Muscle layer of colon (tissue), 2 donors: ENCODE data around the gene SAMD5.

Source experiments
- H3K27ac ChIP-seq: one replicate; pipeline ENCODE4 v1.7.0; 2013; ENCODE audit warnings: low read depth, mild to moderate bottlenecking, low read length, moderate library complexity
- H3K27me3 ChIP-seq, 2 donors: one replicate each; pipeline ENCODE4 v1.7.0; 2013; ENCODE audit warnings: low read length in 2 of 2, mild to moderate bottlenecking in 2 of 2; ENCODE audit not compliant: insufficient read depth in 2 of 2, control insufficient read depth in 1 of 2
- H3K36me3 ChIP-seq: one replicate; pipeline ENCODE4 v1.7.0; 2013; ENCODE audit warnings: mild to moderate bottlenecking, low read length; ENCODE audit not compliant: insufficient read depth
- H3K4me1 ChIP-seq: one replicate; pipeline ENCODE4 v1.7.0; 2013; ENCODE audit warnings: mild to moderate bottlenecking, low read length; ENCODE audit not compliant: insufficient read depth
- H3K4me3 ChIP-seq, 2 donors: one replicate each; pipeline ENCODE4 v1.7.0; 2013; ENCODE audit warnings: low read length in 2 of 2, low read depth in 1 of 2, mild to moderate bottlenecking in 1 of 2, moderate library complexity in 1 of 2
- H3K9ac ChIP-seq: one replicate; pipeline ENCODE4 v1.7.0; 2013; ENCODE audit warnings: low read length
- H3K9me3 ChIP-seq: one replicate; pipeline ENCODE4 v1.7.0; 2013; ENCODE audit warnings: mild to moderate bottlenecking, low read length
- donor health status: abdominal sarcoma.
- donor health status: Adenocarcinoma of cecum.

The SAMD5 gene

DNA sequence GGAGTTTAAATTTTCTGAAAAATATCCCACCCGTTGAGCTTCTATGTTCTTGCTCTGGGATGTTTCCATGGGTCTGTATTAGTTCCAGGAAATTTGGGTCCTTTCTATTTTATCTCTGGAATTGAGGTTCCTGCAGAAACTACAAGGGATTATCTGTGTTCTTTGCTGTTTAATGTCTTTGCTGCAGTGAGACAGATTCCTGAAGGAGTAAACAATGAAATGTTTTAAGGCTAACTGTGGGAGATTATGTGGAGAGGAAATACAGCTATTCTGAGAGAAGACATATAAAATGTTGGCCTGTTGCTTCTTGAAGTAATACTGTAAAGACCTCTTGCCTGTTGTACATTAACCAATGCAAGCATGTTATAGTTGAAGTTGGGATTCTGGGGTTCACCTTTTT, 43.5 kb downstream of the SAMD5 start:
- H3K9ac ChIP-seq: no peak overlapping the region
- H3K27ac ChIP-seq: no peak overlapping the region

DNA sequence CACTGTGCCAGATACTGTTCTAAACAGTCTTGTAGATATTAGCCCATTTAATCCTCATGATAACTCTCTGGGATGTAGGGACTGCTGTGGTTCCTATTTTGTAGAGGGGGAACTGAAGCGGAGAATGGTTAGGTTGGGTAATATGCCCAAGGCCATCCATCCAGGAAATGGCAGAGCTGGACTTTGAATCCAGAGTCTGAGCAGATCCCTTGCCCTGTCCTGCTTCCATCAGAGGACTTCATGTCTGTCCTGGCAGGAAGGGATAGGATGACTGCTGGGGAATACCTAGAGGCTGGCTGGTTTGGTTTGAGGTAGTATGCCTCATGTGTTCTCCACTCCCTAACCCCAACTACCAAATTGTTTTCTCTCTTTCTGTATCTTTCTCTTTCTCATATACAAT, 44.6 kb downstream of the SAMD5 start:
- no peak overlapping the region for H3K27ac ChIP-seq
- H3K9ac ChIP-seq: no peak overlapping the region
- no peaks in the 10 kb centered on the region for H3K27me3 ChIP-seq
- no peaks in the 10 kb centered on the region for H3K36me3 ChIP-seq
- no peaks in the 10 kb centered on the region for H3K4me1 ChIP-seq
- H3K9me3 ChIP-seq: no peaks in the 10 kb centered on the region
- no peak overlapping the region for H3K4me3 ChIP-seq

More for the DNA sequence above, 43.5 kb downstream of the SAMD5 start:
- Histone ChIP-seq H3K36me3 (no peaks in the 10 kb centered on the region), H3K4me1 (no peaks in the 10 kb centered on the region), H3K27me3 (no peaks in the 10 kb centered on the region), H3K4me3 (no peak overlapping the region), H3K9me3 (no peaks in the 10 kb centered on the region)

DNA sequence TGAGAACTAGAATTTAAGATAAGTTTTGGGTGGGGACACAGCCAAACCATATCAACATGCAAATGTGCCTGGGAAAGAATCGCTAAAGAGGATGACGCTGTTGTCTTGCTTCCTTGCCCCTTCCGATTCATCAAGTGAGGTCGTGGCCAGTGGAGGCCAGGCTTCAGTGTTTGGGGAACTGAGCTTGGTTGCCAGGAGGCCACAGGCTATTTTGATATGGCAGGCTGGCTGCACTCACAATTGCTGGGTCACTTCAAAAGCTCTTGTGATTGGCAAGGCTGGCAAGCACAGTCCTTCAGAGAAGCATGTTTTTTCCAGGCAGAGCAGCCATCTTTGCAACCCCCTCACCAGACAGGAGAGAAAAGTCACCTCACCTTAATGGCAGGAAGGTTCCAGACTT, 45.8 kb downstream of the SAMD5 start:
- Histone ChIP-seq H3K4me3 (no peak overlapping the region), H3K27me3 (no peaks in the 10 kb centered on the region), H3K27ac (no peak overlapping the region)

DNA sequence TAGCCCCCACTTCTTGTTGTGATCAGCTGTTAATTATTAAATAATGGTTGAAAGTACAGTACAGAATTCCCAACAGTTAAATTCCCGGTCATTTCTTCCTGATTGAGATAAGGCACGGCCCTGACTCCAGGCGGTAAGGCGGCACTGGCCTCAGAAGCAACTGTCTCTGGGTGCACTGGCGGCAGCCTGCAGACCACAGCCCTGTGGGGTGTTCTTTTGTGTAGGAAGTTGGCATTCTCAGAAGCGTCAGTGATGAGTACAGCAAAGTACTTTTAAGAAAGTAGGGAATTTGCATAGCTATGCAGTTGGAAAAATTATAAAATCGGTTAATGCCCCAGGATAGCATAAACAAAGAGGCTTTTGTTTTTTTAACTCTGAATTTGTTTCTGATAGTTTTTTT, 50.5 kb downstream of the SAMD5 start:
- no peak overlapping the region for H3K4me3 ChIP-seq
- H3K27me3 ChIP-seq: no peaks in the 10 kb centered on the region
- H3K27ac ChIP-seq: no peak overlapping the region
- H3K4me1 ChIP-seq: no peaks in the 10 kb centered on the region
- H3K9ac ChIP-seq: no peak overlapping the region
- H3K9me3 ChIP-seq: no peaks in the 10 kb centered on the region
- H3K36me3 ChIP-seq: no peaks in the 10 kb centered on the region

More for the DNA sequence above, 45.8 kb downstream of the SAMD5 start:
- no peaks in the 10 kb centered on the region for H3K4me1 ChIP-seq
- H3K9me3 ChIP-seq: no peaks in the 10 kb centered on the region
- no peak overlapping the region for H3K9ac ChIP-seq
- no peaks in the 10 kb centered on the region for H3K36me3 ChIP-seq

DNA sequence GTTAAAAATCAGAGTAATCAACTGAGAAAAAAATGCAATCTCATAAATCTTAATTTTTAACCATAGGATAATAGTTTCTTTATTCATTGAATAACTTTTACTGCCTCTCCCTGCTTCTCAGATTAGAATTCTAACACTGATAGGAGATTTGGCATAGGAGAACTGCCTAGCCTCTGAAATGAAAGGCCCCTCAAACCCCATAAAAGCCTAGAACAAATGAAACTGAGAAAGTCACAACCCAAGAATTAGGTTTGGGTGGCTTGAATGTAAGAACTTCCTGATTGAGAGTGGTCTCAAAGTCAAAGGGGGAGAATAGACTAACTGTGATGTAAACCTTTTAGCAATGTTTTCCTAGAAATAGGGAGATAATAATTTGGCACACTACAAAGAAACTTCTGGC, 52.2 kb downstream of the SAMD5 start:
- Histone ChIP-seq H3K4me3 (no peak overlapping the region), H3K36me3 (no peaks in the 10 kb centered on the region), H3K4me1 (no peaks in the 10 kb centered on the region), H3K9me3 (no peaks in the 10 kb centered on the region), H3K27me3 (no peaks in the 10 kb centered on the region), H3K27ac (no peak overlapping the region), H3K9ac (no peak overlapping the region)

DNA sequence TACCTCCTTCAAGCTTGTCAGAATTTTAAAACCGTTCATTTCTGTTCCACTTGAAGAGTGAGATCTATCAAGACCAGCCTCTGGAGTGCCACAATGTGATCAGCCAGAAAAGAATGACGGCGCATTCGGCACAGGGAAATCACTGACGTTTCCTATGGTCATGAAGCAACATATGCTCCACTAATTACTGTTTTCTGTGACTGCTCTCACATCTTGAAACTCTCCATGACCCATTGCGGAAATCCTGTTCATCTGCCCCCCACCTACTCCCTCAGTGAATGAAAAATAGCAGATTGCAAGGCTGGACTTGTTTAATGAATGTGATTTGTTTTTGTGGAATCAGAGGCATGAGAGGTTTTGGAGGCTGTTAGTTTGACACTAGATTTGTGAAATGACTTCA, 53.2 kb downstream of the SAMD5 start:
- Histone ChIP-seq H3K9me3 (no peaks in the 10 kb centered on the region), H3K27ac (no peak overlapping the region), H3K4me3 (no peak overlapping the region), H3K36me3 (no peaks in the 10 kb centered on the region), H3K27me3 (no peaks in the 10 kb centered on the region), H3K4me1 (no peaks in the 10 kb centered on the region), H3K9ac (no peak overlapping the region)

DNA sequence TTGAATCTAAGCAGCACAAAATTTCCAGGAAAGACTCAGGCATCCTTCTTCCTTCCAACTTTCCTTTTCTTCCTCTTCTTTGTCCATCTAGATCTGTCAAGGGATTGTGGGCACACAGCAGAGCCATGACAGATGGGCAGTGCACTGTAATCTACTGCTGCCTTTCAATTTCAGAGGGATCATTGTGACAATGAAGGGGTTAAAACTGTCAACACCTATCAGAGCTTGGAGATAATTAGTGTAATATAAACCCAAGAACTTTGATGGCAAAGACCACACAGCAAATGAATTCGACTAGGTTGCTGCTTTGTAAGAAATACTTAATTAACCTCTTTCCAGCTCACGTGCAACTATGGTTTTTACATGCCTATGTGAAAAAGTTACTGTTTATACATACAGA, 55.0 kb downstream of the SAMD5 start:
- Histone ChIP-seq H3K9me3 (no peaks in the 10 kb centered on the region), H3K27ac (no peak overlapping the region), H3K4me3 (no peak overlapping the region), H3K27me3 (no peaks in the 10 kb centered on the region), H3K9ac (no peak overlapping the region), H3K4me1 (no peaks in the 10 kb centered on the region), H3K36me3 (no peaks in the 10 kb centered on the region)

DNA sequence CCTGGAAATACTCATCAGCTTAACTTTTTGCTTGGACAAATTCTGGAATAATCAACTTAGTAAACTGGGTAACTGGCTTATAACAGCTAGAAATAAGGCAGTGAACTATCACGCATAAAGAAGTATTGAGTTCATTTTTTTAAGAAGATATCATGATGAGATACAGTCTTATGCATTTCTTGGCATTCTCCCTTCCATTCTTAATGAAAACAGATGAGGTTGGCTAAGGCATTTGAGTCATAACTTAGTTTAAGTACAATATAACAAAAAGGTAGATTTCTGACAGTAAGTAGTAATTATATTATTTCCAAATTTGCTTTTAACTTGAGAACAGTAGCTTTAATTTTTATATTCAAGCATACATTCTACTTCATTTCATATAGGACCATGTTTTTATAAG, 56.1 kb downstream of the SAMD5 start:
- no peak overlapping the region for H3K9ac ChIP-seq
- no peaks in the 10 kb centered on the region for H3K27me3 ChIP-seq
- H3K4me1 ChIP-seq: no peaks in the 10 kb centered on the region
- no peaks in the 10 kb centered on the region for H3K9me3 ChIP-seq
- H3K27ac ChIP-seq: no peak overlapping the region
- H3K4me3 ChIP-seq: no peak overlapping the region
- no peaks in the 10 kb centered on the region for H3K36me3 ChIP-seq

DNA sequence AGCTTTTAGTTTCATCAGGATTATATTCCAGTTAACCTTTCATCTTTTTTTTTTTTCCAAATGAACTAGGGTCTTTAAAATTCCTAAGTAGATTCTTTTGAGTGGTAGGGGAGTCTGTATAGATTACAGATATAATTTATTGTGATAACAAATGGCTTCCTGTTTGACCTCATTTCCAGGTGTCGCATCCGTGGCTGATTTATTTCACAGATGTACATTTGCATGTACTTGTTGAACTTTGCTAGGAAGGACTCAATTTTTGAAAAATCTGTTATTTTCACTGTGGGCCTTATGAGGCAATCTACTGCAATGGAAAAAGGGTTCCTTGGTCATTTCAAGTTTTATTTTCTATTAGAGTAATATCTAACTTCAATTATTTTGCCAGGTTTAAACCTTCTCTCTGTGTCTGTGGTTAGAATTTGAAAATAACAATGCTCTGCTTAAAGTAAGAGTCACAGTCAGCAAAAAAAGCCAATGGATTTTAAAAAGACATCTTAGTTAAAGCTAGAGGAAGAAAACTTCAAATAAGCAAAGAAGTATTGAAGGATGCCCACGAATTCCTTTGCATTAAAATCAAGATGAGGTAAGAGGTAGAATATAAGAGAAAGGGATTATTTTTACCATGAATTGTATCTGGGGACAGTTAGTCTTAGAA, 57.9 kb downstream of the SAMD5 start:
- H3K9ac ChIP-seq: no peak overlapping the region
- H3K36me3 ChIP-seq: no peaks in the 10 kb centered on the region
- H3K4me1 ChIP-seq: no peaks in the 10 kb centered on the region
- no peaks in the 10 kb centered on the region for H3K27me3 ChIP-seq
- no peaks in the 10 kb centered on the region for H3K9me3 ChIP-seq
- H3K27ac ChIP-seq: no peak overlapping the region
- no peak overlapping the region for H3K4me3 ChIP-seq

DNA sequence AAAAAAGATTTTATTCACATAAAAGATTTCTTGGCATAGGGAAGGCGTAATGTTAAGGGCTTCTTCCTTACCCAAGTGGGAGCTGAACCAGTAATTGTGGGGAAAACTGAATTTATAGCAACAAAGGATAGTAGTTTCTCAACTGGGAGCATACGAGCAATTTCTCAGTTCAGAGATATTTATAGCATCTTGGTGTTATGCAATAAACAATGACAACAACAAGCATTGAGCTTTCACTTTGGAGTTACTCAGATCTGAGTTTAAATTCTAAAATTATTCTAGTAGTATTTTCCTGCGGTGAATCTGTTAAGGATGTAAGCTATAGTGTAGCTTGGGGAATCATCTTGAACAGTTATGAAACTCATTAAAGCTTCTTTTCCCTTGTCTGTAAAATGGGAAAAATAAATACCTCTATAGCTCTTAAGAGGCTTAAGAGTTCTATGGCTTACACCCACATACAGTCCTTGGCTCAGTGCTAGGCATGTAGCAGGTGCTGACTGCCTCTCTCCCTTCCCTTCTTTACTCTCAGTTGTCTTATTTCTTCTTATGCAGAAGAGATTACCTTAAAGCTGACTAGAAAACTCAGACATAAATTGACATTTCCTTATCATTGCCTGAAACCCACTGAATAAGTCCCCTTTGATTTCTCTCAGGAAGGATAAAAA, 58.8 kb downstream of the SAMD5 start:
- H3K27ac ChIP-seq: no peak overlapping the region
- no peaks in the 10 kb centered on the region for H3K27me3 ChIP-seq
- H3K4me3 ChIP-seq: no peak overlapping the region
- H3K4me1 ChIP-seq: no peaks in the 10 kb centered on the region
- no peaks in the 10 kb centered on the region for H3K9me3 ChIP-seq
- no peak overlapping the region for H3K9ac ChIP-seq
- H3K36me3 ChIP-seq: no peaks in the 10 kb centered on the region

DNA sequence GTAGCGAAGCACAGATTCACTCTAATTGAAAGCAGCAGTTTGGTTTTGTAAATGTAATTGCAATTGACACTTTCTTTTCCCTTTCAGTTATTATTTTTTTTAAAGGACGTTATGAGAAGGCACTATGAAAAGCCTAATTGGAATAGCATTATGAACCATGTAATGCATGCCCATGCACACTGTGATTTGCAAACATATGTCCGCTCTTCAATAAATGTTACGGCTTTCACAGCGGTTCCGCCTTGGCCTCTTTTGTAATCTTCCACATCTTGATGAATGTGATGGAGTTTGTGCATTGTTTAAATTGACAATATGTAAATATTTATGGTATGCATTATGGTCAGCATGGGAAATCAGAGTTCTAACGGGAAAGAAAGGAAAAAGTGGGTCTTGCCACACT, 61.3 kb downstream of the SAMD5 start:
- no peak overlapping the region for H3K4me3 ChIP-seq
- no peak overlapping the region for H3K9ac ChIP-seq
- no peaks in the 10 kb centered on the region for H3K4me1 ChIP-seq
- H3K9me3 ChIP-seq: no peaks in the 10 kb centered on the region
- no peak overlapping the region for H3K27ac ChIP-seq
- no peaks in the 10 kb centered on the region for H3K27me3 ChIP-seq
- no peaks in the 10 kb centered on the region for H3K36me3 ChIP-seq

DNA sequence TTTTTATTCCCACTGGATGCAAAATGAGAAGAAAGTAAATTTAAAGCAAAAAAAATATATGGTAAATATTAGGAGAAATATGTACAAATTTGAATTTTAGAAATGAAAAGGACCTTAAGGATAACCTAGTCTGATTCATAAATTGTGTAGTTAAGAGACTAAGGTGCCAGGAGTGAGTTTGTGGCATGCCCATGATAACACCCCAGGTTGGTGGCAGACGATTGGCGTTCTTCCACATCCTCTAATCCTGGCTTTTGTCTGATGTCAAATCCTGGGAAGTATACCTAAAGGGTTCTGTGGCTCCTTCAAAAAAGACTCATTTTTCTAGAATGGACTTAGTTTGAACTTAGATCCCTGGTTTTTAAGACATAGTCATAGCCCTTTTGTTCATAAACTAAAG, 62.2 kb downstream of the SAMD5 start:
- Histone ChIP-seq H3K27me3 (no peaks in the 10 kb centered on the region), H3K36me3 (no peaks in the 10 kb centered on the region), H3K27ac (no peak overlapping the region), H3K9ac (no peak overlapping the region), H3K4me3 (no peak overlapping the region), H3K9me3 (no peaks in the 10 kb centered on the region), H3K4me1 (no peaks in the 10 kb centered on the region)
